GM12865 (cell line): Measurements from ENCODE around the gene SMARCA4.

Source experiments
- DNase-seq: peaks from one replicate; pipeline ENCODE4 v3.0.0; 2010; ENCODE audit warnings: low read depth
- H3K4me3 ChIP-seq: 2 replicates; pipeline ENCODE4 v1.5.1; 2011; ENCODE audit warnings: mild to moderate bottlenecking, low read depth, low read length, control low read depth
- TF ChIP-seq, protein P1 (sequence below): IDR thresholded peaks from 2 replicates; pipeline ENCODE4 v1.5.1; 2011; ENCODE audit warnings: low read length, control low read depth, low read depth, inconsistent platforms; ENCODE audit not compliant: insufficient read depth; ENCODE audit errors: missing control alignments

SMARCA4 gene

GRCh38 chr19:11045536-11045935, 84.7 kb downstream of the SMARCA4 start:
- no peak overlapping the region for H3K4me3 ChIP-seq
- TF ChIP-seq, protein P1, sequence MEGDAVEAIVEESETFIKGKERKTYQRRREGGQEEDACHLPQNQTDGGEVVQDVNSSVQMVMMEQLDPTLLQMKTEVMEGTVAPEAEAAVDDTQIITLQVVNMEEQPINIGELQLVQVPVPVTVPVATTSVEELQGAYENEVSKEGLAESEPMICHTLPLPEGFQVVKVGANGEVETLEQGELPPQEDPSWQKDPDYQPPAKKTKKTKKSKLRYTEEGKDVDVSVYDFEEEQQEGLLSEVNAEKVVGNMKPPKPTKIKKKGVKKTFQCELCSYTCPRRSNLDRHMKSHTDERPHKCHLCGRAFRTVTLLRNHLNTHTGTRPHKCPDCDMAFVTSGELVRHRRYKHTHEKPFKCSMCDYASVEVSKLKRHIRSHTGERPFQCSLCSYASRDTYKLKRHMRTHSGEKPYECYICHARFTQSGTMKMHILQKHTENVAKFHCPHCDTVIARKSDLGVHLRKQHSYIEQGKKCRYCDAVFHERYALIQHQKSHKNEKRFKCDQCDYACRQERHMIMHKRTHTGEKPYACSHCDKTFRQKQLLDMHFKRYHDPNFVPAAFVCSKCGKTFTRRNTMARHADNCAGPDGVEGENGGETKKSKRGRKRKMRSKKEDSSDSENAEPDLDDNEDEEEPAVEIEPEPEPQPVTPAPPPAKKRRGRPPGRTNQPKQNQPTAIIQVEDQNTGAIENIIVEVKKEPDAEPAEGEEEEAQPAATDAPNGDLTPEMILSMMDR = no peak
- no peak for DNase-seq

DNA sequence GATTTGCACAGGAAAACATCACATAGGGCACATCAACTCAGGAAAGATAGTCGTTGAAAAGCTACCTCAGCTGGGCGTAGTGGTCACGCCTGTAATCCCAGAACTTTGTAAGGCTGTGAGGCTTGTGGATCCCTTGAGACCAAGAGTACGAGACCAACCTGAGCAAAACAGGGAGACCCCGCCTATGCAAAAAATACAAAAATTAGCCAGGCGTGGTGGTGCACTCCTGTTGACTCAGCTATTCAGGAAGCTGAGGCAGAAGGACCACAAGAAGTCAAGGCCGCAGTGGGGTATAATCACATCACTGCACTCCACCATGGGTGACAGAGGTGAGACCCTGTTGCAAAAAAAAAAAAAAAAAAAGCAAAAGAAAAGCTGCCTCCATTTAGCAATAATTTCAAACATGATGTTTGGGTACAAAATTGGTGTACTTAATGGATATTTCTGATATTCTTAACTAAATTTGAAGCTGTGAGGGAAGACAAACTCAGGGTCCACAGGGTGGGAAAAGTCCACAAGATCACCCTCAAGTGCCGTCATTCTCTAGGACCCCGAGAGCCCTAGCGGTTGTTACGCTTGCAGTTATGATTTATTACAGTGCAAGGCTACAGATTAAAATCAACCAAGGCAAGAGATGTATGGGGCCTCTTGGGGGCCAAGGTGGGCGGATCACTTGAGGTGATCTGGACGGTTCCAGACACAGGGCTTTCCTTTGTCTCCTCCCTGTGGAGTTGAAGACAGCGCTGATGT, 86.0 kb downstream of the SMARCA4 start:
- DNase-seq = peak; percentile 83
- no peak overlapping the region for H3K4me3 ChIP-seq
- TF ChIP-seq, protein P1 = no peak

DNA sequence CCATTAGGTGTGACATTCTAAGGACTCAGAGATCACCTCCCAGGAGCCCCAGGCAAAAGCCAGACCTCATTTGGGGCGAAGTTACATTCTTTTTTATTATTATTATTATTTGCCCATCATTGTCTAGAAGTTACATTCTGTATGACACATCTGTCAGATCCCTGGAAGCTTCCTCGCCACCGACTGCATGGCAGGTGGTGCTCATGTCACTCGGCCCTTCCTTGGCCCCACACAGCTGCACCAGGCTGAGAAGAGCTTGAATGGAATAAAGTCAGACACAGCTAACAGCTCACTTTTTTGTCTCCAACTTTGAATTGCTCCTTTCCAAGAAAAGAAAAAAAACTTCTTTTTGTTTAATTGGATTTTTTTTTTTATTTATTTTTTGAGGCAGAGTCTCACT, 87.0 kb downstream of the SMARCA4 start:
- no peak for DNase-seq
- TF ChIP-seq, protein P1 = no peak
- no peak overlapping the region for H3K4me3 ChIP-seq

- TF ChIP-seq, protein P1 = no peak
- no peak for DNase-seq
- no peak overlapping the region for H3K4me3 ChIP-seq
Measured at GRCh38 chr19:11050323-11051114, 89.7 kb downstream of the SMARCA4 start.

GRCh38 chr19:11053817-11054195, 93.0 kb downstream of the SMARCA4 start:
- no peak overlapping the region for H3K4me3 ChIP-seq
- DNase-seq = no peak
- TF ChIP-seq, protein P1 = no peak

- no peak overlapping the region for H3K4me3 ChIP-seq
- DNase-seq = no peak
- TF ChIP-seq, protein P1 = no peak
Measured at GRCh38 chr19:11054200-11054599, 93.4 kb downstream of the SMARCA4 start.
